ENCODE results near the gene RAB14.

RAB14 gene

GRCh38 chr9:121200356-121200755 lies 1.3 kb downstream of the RAB14 start:
- Mint-ChIP-seq H3K4me3 (peak overlapping the region; percentile 94), H3K4me1 (peaks cover 46% of the 10 kb centered on the region)

GRCh38 chr9:121199921-121200320 lies 1.7 kb downstream of the RAB14 start:
- TF ChIP-seq CTCF (IDR thresholded peaks at IDR 0.05): no peak
- Mint-ChIP-seq H3K4me1 (peaks cover 50% of the 10 kb centered on the region), H3K27ac (no peak overlapping the region), H3K27me3 (ENCODE audit: low read depth, poor library complexity) (peaks cover 4% of the 10 kb centered on the region), H3K9me3 (no peaks in the 10 kb centered on the region), H3K36me3 (ENCODE audit: low read depth) (no peaks in the 10 kb centered on the region), H3K4me3 (peak overlapping the region; percentile 94)
- no peak for DNase-seq

More at GRCh38 chr9:121200356-121200755, 1.3 kb downstream of the RAB14 start:
- no peaks in the 10 kb centered on the region for H3K36me3 Mint-ChIP-seq (ENCODE audit: low read depth)
- H3K9me3 Mint-ChIP-seq: no peaks in the 10 kb centered on the region
- peak overlapping the region; percentile 77 for H3K27ac Mint-ChIP-seq
- no peak for DNase-seq
- peaks cover 4% of the 10 kb centered on the region for H3K27me3 Mint-ChIP-seq (ENCODE audit: low read depth, poor library complexity)
- TF ChIP-seq CTCF (IDR thresholded peaks at IDR 0.05): no peak

- DNase-seq: no peak
- Mint-ChIP-seq H3K27me3 (ENCODE audit: low read depth, poor library complexity) (peaks cover 1% of the 10 kb centered on the region), H3K36me3 (ENCODE audit: low read depth) (no peaks in the 10 kb centered on the region), H3K4me3 (peak overlapping the region; percentile 94), H3K9me3 (no peaks in the 10 kb centered on the region), H3K27ac (no peak overlapping the region), H3K4me1 (peaks cover 58% of the 10 kb centered on the region)
- TF ChIP-seq CTCF (IDR thresholded peaks at IDR 0.05): no peak
These were observed 3.1 kb downstream of the RAB14 start for GRCh38 chr9:121198512-121199042.

GRCh38 chr9:121197132-121197531 lies 4.5 kb downstream of the RAB14 start:
- Mint-ChIP-seq H3K9me3 (no peaks in the 10 kb centered on the region), H3K4me1 (peaks cover 56% of the 10 kb centered on the region), H3K36me3 (ENCODE audit: low read depth) (no peaks in the 10 kb centered on the region), H3K27me3 (ENCODE audit: low read depth, poor library complexity) (no peaks in the 10 kb centered on the region), H3K4me3 (no peak overlapping the region), H3K27ac (no peak overlapping the region)
- DNase-seq: no peak
- TF ChIP-seq CTCF (IDR thresholded peaks at IDR 0.05): no peak

GRCh38 chr9:121196389-121196788 lies 5.3 kb downstream of the RAB14 start:
- no peaks in the 10 kb centered on the region for H3K27me3 Mint-ChIP-seq (ENCODE audit: low read depth, poor library complexity)
- peaks cover 56% of the 10 kb centered on the region for H3K4me1 Mint-ChIP-seq
- H3K9me3 Mint-ChIP-seq: no peaks in the 10 kb centered on the region
- DNase-seq: no peak
- no peak overlapping the region for H3K4me3 Mint-ChIP-seq
- no peak for TF ChIP-seq CTCF (IDR thresholded peaks at IDR 0.05)
- no peak overlapping the region for H3K27ac Mint-ChIP-seq
- no peaks in the 10 kb centered on the region for H3K36me3 Mint-ChIP-seq (ENCODE audit: low read depth)

- Mint-ChIP-seq H3K4me1 (peaks cover 47% of the 10 kb centered on the region), H3K27ac (no peak overlapping the region), H3K4me3 (no peak overlapping the region), H3K27me3 (ENCODE audit: low read depth, poor library complexity) (no peaks in the 10 kb centered on the region), H3K9me3 (no peaks in the 10 kb centered on the region), H3K36me3 (ENCODE audit: low read depth) (no peaks in the 10 kb centered on the region)
- TF ChIP-seq CTCF (IDR thresholded peaks at IDR 0.05): no peak
- DNase-seq: no peak
These were observed 6.9 kb downstream of the RAB14 start for GRCh38 chr9:121194730-121195129.
